Activated CD8-positive, alpha-beta T cell treated with anti-CD3 and anti-CD28 coated beads for 36 hours (primary cell): ENCODE results near the gene SIX1. TPM values are rescaled to one million over a fixed set of nuclear protein-coding genes. Genes with fewer than 3 reads are reported as not detected.

ENCODE experiments used
- ATAC-seq: fragments of 200-7000 bp; cut with Tn5 transposase; one replicate; pipeline ENCODE4 v1.10.0; 2021; ENCODE audit warnings: mild to moderate bottlenecking, moderate library complexity
- CTCF ChIA-PET: fragments of 350-600 bp; sonication (Branson Sonifier 250); formaldehyde crosslinking; loops from one replicate; lab custom pipeline; 2021; ENCODE audit warnings: antibody characterized with exemption; lab: Charles Lee
- POLR2A ChIA-PET: fragments of 350-600 bp; sonication (Branson Sonifier 250); formaldehyde crosslinking; loops from one replicate; lab custom pipeline; 2021; ENCODE audit warnings: antibody characterized with exemption; lab: Charles Lee
- DNase-seq: peaks from one replicate; pipeline ENCODE4 v3.0.0-alpha.2; 2020
- H3K27ac Mint-ChIP-seq: one replicate; pipeline ENCODE4 v1.8.0; 2021; ENCODE audit warnings: mild to moderate bottlenecking, mixed read lengths
- H3K27me3 Mint-ChIP-seq: one replicate; pipeline ENCODE4 v1.8.0; 2021; ENCODE audit warnings: mixed read lengths
- H3K36me3 Mint-ChIP-seq: one replicate; pipeline ENCODE4 v1.8.0; 2021; ENCODE audit warnings: low read depth, mixed read lengths
- H3K4me1 Mint-ChIP-seq: one replicate; pipeline ENCODE4 v1.8.0; 2021; ENCODE audit warnings: low read depth, mixed read lengths
- H3K4me3 Mint-ChIP-seq: one replicate; pipeline ENCODE4 v1.8.0; 2021; ENCODE audit warnings: mild to moderate bottlenecking, moderate library complexity, mixed read lengths
- H3K9me3 Mint-ChIP-seq: one replicate; pipeline ENCODE4 v1.8.0; 2021; ENCODE audit warnings: mixed read lengths
- intact Hi-C: fragments of 100-400 bp; cut with micrococcal nuclease; formaldehyde crosslinking; loops from one replicate; pipeline ENCODE4 v1.10.0; 2022
- total RNA-seq, 2 experiments: library from RNA; stranded (reverse); gene quantifications; one replicate each; pipeline ENCODE4 v1.2.3, GENCODE V29; 2021
- TF ChIP-seq, protein P1 (sequence below): fragments of 200-600 bp; IDR thresholded peaks from one replicate; pipeline ENCODE4 v1.8.0; 2022; ENCODE audit warnings: antibody characterized with exemption, mild to moderate bottlenecking

SIX1 gene
- total RNA-seq, 2 experiments from 2014 or later = not detected

DNA sequence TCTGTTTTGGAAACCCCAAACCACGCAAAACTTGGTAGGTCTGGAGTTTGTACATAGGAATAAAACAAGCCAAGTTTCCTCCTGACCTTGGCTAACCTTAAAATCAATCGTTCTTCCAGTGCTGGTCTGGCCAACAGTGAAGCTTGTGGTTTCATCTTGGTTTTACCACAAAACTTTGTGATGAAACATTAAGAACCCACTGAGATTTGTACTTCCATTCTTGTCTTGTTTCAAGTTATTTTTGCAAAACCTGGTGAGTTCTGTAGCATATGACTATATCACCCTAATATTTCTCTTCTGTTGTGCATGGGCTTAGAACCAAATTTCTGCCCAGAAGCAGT is 26.4 kb downstream of the SIX1 start:
- H3K27me3 Mint-ChIP-seq = peaks cover 20% of the 10 kb centered on the region
- CTCF ChIA-PET = interaction anchor here (0.7 to 4.0 kb wide), 3 partner anchors 398 to 666 kb away, joined by 3 to 46 read pairs (median 3); no protein-coding TSS in a partner anchor
- DNase-seq (no peak), ATAC-seq (no peak)
- no peaks in the 10 kb centered on the region for H3K4me1 Mint-ChIP-seq
- H3K36me3 Mint-ChIP-seq = no peaks in the 10 kb centered on the region
- intact Hi-C loops = no loop called here
- H3K27ac Mint-ChIP-seq = no peak overlapping the region
- TF ChIP-seq, protein P1, sequence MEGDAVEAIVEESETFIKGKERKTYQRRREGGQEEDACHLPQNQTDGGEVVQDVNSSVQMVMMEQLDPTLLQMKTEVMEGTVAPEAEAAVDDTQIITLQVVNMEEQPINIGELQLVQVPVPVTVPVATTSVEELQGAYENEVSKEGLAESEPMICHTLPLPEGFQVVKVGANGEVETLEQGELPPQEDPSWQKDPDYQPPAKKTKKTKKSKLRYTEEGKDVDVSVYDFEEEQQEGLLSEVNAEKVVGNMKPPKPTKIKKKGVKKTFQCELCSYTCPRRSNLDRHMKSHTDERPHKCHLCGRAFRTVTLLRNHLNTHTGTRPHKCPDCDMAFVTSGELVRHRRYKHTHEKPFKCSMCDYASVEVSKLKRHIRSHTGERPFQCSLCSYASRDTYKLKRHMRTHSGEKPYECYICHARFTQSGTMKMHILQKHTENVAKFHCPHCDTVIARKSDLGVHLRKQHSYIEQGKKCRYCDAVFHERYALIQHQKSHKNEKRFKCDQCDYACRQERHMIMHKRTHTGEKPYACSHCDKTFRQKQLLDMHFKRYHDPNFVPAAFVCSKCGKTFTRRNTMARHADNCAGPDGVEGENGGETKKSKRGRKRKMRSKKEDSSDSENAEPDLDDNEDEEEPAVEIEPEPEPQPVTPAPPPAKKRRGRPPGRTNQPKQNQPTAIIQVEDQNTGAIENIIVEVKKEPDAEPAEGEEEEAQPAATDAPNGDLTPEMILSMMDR = no peak
- POLR2A ChIA-PET = no interaction called here
- H3K9me3 Mint-ChIP-seq = no peaks in the 10 kb centered on the region
- H3K4me3 Mint-ChIP-seq = no peak overlapping the region

DNA sequence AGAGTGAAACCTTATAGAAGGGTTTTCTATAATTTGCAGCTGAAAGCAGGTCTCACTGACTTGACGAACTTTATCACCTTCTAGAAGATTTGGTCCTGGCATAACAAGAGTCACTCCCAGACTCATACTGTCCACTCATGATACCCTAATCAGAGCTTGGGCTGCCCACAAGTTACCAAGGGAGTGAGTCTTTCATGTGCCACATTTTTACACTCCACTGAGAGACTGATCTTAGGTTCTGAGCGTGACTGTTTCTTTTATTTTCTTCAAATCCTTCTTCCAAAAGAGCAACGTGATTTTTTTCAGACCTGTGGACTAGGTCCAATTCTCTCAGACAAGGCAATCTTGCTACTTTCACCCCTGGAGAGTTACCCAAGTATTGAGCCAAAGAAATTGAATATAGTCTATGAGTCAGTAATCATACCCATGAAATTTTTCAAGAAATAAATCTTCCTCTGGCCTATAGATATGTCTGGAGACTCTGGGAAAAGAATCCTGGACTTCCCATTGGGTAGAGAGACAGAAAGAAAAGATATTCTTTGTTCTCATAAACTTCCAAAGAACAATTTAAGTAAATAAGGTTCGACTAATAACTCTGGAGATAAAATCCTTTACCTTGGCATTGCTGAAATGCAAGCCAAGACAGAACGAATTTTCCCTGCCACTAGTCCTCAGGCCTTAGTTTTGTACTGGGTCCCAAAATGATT is 26.9 kb downstream of the SIX1 start:
- no peaks in the 10 kb centered on the region for H3K4me1 Mint-ChIP-seq
- H3K27ac Mint-ChIP-seq = no peak overlapping the region
- TF ChIP-seq, protein P1 = no peak
- POLR2A ChIA-PET = no interaction called here
- ATAC-seq (no peak), DNase-seq (no peak)
- CTCF ChIA-PET = interaction anchor here (1.1 kb wide), 1 partner anchor 10 kb away, joined by 3 read pairs; no protein-coding TSS in a partner anchor
- no peaks in the 10 kb centered on the region for H3K9me3 Mint-ChIP-seq
- H3K36me3 Mint-ChIP-seq = no peaks in the 10 kb centered on the region
- H3K27me3 Mint-ChIP-seq = peaks cover 20% of the 10 kb centered on the region
- no peak overlapping the region for H3K4me3 Mint-ChIP-seq
- intact Hi-C loops = no loop called here

DNA sequence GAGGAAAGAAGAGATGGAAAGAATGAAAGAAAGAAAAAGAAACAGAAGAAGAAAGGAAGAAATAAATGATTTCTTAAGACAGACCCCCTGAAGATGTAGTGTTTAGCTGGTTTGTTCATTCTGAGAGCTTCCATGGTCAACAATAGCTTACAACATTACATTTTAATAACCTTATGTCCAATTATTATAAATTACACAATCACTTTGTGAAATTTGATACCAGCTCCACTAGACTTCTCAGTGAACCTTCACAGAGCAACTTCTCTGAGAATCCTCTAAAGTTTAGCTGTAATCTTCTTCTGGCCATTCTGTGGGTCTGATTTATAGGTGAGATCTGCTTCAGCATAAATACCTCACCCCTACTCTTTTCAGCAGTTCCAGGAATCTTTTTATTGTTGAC is 27.9 kb downstream of the SIX1 start:
- TF ChIP-seq, protein P1 = no peak
- ChIA-PET POLR2A (no interaction called here), CTCF (interaction anchor here (1.1 kb wide), 1 partner anchor 11 kb away, joined by 3 read pairs; no protein-coding TSS in a partner anchor)
- Mint-ChIP-seq H3K9me3 (no peaks in the 10 kb centered on the region), H3K4me1 (no peaks in the 10 kb centered on the region), H3K27ac (no peak overlapping the region), H3K36me3 (no peaks in the 10 kb centered on the region), H3K27me3 (peaks cover 20% of the 10 kb centered on the region), H3K4me3 (no peak overlapping the region)
- intact Hi-C loops = no loop called here
- ATAC-seq = no peak
- DNase-seq = no peak

DNA sequence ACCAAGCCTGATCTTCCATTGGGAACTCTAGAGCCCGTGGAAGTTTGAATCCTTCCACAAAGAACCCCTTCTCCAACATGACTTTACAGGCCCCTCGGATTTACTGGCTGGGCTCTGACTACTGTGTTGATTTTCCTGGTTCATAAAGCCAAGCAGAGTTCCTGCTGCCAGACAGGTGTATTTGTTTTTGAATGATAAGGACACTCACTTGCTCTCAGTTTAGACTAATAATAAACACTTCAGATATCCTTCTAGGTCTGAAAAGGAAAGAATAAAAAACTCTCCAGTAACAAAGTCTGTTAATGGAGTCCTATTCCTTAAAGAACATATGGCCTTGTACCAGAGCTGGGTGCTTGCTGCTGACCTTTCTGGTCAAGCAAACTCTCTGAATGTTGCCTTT is 31.0 kb downstream of the SIX1 start:
- ChIA-PET POLR2A (interaction anchor here (0.5 kb wide), 1 partner anchor 132 kb away, joined by 4 read pairs; no protein-coding TSS in a partner anchor), CTCF (no interaction called here)
- TF ChIP-seq, protein P1 = no peak
- Mint-ChIP-seq H3K4me1 (no peaks in the 10 kb centered on the region), H3K4me3 (no peak overlapping the region), H3K27me3 (peaks cover 18% of the 10 kb centered on the region), H3K9me3 (no peaks in the 10 kb centered on the region), H3K27ac (no peak overlapping the region), H3K36me3 (no peaks in the 10 kb centered on the region)
- ATAC-seq (no peak), DNase-seq (no peak)
- intact Hi-C loops = no loop called here

DNA sequence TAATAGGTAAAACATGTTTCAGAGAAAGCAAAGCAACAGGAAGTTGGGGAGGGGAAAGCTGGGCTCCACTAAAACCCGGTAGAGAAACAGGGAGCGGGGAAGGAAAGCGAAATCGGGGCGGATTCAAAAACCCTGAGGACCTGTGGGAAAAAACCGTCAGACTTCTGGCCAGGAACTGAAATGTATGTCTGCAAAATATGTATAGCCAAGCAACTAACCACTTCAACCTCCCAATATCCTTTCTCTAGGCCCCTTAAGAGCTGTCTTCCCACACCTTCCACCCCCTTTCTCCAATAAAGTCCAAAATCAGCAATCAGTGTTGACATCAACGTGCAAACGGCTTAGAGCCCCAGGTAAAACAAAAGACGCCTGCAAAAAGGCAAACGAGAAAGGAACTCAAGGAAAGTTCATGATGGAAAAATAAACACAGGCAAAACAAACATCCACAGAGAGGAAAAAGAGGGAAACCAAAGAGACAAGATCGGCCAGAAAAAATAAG is 32.8 kb downstream of the SIX1 start:
- peaks cover 10% of the 10 kb centered on the region for H3K27me3 Mint-ChIP-seq
- no peaks in the 10 kb centered on the region for H3K36me3 Mint-ChIP-seq
- CTCF ChIA-PET = interaction anchor here (0.9 kb wide), 1 partner anchor 9 kb away, joined by 3 read pairs; no protein-coding TSS in a partner anchor
- no peak for DNase-seq
- no peak for ATAC-seq
- no peak overlapping the region for H3K4me3 Mint-ChIP-seq
- intact Hi-C loops = no loop called here
- POLR2A ChIA-PET = no interaction called here
- TF ChIP-seq, protein P1 = no peak
- no peak overlapping the region for H3K27ac Mint-ChIP-seq
- H3K4me1 Mint-ChIP-seq = no peaks in the 10 kb centered on the region
- peaks cover under 1% of the 10 kb centered on the region for H3K9me3 Mint-ChIP-seq
